Fibroblast of gingiva (primary cell): ENCODE results near the gene MYO7B.

Experiments
- DNase-seq: peaks from one replicate; pipeline ENCODE4 v3.0.0-alpha.2; 2011; ENCODE audit warnings: low read depth

The MYO7B gene

GRCh38 chr2:127681976-127682857 lies 146.7 kb downstream of the MYO7B start:
- DNase-seq, result no peak

GRCh38 chr2:127683056-127683455 lies 147.6 kb downstream of the MYO7B start:
- DNase-seq, result no peak

- no peak for DNase-seq
These were observed 148.3 kb downstream of the MYO7B start for GRCh38 chr2:127683757-127684156.

- DNase-seq, result no peak
These were observed 150.1 kb downstream of the MYO7B start for GRCh38 chr2:127685410-127686080.
